Left lung (tissue), 10 donors: ENCODE data around the gene PCDHB1. TPM values are rescaled to one million over a fixed set of nuclear protein-coding genes. Genes with fewer than 3 reads are reported as not detected.
A peak's percentile ranks its signal among the peaks of the same experiment; 100 is the strongest.

ENCODE experiments used
- ATAC-seq: fragments of 200-7000 bp; cut with Tn5 transposase; one replicate; pipeline ENCODE4 v1.9.1; 2020; ENCODE audit warnings: moderate library complexity
- DNase-seq, 4 donors: peaks; one replicate each; pipeline ENCODE4 v3.0.0-alpha.2; 2013 to 2020
- H3K27ac ChIP-seq, 2 donors: fragments of 200-600 bp; sonication (generic) in 1 of 2; one replicate each; pipeline versions ENCODE4 v1.5.0 to v1.8.0; 2020 to 2021
- H3K27me3 ChIP-seq, 2 donors: fragments of 200-600 bp; sonication (generic) in 1 of 2; one replicate each; pipeline versions ENCODE4 v1.5.0 to v1.8.0; 2020 to 2021
- H3K36me3 ChIP-seq, 2 donors: fragments of 200-600 bp; sonication (generic) in 1 of 2; one replicate each; pipeline versions ENCODE4 v1.5.0 to v1.8.0; 2020 to 2021
- H3K4me1 ChIP-seq, 2 donors: fragments of 200-600 bp; one replicate each; pipeline ENCODE4 v1.8.0; 2021
- H3K4me3 ChIP-seq, 2 donors: fragments of 200-600 bp; sonication (generic) in 1 of 2; one replicate each; pipeline versions ENCODE4 v1.5.0 to v1.8.0; 2020 to 2021; ENCODE audit warnings: mild to moderate bottlenecking in 1 of 2
- H3K9me3 ChIP-seq, 2 donors: fragments of 200-600 bp; sonication (generic) in 1 of 2; one replicate each; pipeline versions ENCODE4 v1.5.0 to v1.8.0; 2020 to 2021
- intact Hi-C, 2 donors: fragments of 100-400 bp; cut with DNase I; formaldehyde crosslinking; loops; one replicate each; pipeline versions ENCODE4 v1.11.2 to v1.14.2; 2022
- polyA plus RNA-seq, 6 donors: library from polyadenylated mRNA; unstranded; fragments of 120-200 nt; gene quantifications; one replicate each; pipeline ENCODE4 v1.2.1, GENCODE V29; 2013; ENCODE audit not compliant: insufficient read length in 6 of 6
- total RNA-seq, 2 donors: library from RNA; stranded (reverse); fragmentation: NEBNext Ultra II Directional; extraction: Animal tissue kit (Norgen Biotek cat#: 25700); gene quantifications; one replicate each; pipeline ENCODE4 v1.2.1, GENCODE V29; 2021
- TF ChIP-seq, protein P1 (sequence below), 2 donors: fragments of 200-600 bp; sonication (generic) in 1 of 2; IDR thresholded peaks; one replicate each; pipeline versions ENCODE4 v1.5.0 to v1.8.0; 2021; ENCODE audit warnings: antibody characterized with exemption in 2 of 2
- donor health status: DM: no; HTN: yes; CAD: no.
- donor health status: DM: no; HTN: no; CAD: no.

The PCDHB1 gene
- total and polyA plus RNA-seq, 8 donors = 0.06 to 0.14 (median 0.10) TPM

DNA sequence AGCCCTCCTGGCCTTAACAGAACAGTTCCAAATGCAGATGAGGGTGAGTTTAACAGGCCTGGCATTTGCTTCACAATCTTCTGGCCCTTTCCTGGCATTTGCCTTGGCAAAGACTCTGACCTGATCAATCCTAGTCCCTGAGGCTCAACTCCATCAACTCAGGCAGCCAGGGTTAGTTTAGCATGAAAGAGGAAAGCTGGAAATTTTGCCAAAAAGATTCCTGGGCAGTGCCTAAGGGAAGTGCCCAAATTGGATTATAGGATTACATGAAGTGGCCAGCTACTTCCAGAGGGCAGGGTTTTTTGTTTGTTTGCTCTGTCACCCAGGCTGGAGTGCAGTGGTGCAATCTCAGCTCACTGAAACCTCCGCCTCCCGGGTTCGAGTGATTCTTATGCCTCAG is 48.1 kb upstream of the PCDHB1 start:
- H3K27me3 ChIP-seq = peaks cover 0 to 28% of the 10 kb centered on the region in 2 donors
- ATAC-seq (peak; percentile 2), DNase-seq (no peak)
- peaks cover 0 to 9% of the 10 kb centered on the region in 2 donors for H3K4me1 ChIP-seq
- intact Hi-C loops = no loop called here
- TF ChIP-seq, protein P1, sequence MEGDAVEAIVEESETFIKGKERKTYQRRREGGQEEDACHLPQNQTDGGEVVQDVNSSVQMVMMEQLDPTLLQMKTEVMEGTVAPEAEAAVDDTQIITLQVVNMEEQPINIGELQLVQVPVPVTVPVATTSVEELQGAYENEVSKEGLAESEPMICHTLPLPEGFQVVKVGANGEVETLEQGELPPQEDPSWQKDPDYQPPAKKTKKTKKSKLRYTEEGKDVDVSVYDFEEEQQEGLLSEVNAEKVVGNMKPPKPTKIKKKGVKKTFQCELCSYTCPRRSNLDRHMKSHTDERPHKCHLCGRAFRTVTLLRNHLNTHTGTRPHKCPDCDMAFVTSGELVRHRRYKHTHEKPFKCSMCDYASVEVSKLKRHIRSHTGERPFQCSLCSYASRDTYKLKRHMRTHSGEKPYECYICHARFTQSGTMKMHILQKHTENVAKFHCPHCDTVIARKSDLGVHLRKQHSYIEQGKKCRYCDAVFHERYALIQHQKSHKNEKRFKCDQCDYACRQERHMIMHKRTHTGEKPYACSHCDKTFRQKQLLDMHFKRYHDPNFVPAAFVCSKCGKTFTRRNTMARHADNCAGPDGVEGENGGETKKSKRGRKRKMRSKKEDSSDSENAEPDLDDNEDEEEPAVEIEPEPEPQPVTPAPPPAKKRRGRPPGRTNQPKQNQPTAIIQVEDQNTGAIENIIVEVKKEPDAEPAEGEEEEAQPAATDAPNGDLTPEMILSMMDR (IDR thresholded peaks at IDR 0.05) = no peak
- no peaks in the 10 kb centered on the region for H3K36me3 ChIP-seq
- H3K27ac ChIP-seq = no peak overlapping the region
- no peaks in the 10 kb centered on the region for H3K9me3 ChIP-seq
- H3K4me3 ChIP-seq = no peak overlapping the region

GRCh38 chr5:141003791-141004611 is 47.2 kb upstream of the PCDHB1 start:
- Histone ChIP-seq H3K36me3 (no peaks in the 10 kb centered on the region), H3K4me1 (peaks cover 0 to 9% of the 10 kb centered on the region in 2 donors), H3K4me3 (no peak overlapping the region), H3K27ac (peak overlapping the region; percentile 67 to 72), H3K27me3 (peaks cover 0 to 28% of the 10 kb centered on the region in 2 donors), H3K9me3 (no peaks in the 10 kb centered on the region)
- ATAC-seq (peak; percentile 93), DNase-seq (peak in 1 of 4 donors; percentile 82)
- intact Hi-C loops = no loop called here
- TF ChIP-seq, protein P1 (IDR thresholded peaks at IDR 0.05) = no peak

- intact Hi-C loops = no loop called here
- TF ChIP-seq, protein P1 (IDR thresholded peaks at IDR 0.05) = no peak
- Histone ChIP-seq H3K36me3 (no peaks in the 10 kb centered on the region), H3K27ac (no peak overlapping the region), H3K4me1 (no peaks in the 10 kb centered on the region), H3K9me3 (no peaks in the 10 kb centered on the region), H3K27me3 (peaks cover 0 to 7% of the 10 kb centered on the region in 2 donors), H3K4me3 (no peak overlapping the region)
- DNase-seq (no peak), ATAC-seq (no peak)
Measured at GRCh38 chr5:141007791-141008190, 43.4 kb upstream of the PCDHB1 start.

DNA sequence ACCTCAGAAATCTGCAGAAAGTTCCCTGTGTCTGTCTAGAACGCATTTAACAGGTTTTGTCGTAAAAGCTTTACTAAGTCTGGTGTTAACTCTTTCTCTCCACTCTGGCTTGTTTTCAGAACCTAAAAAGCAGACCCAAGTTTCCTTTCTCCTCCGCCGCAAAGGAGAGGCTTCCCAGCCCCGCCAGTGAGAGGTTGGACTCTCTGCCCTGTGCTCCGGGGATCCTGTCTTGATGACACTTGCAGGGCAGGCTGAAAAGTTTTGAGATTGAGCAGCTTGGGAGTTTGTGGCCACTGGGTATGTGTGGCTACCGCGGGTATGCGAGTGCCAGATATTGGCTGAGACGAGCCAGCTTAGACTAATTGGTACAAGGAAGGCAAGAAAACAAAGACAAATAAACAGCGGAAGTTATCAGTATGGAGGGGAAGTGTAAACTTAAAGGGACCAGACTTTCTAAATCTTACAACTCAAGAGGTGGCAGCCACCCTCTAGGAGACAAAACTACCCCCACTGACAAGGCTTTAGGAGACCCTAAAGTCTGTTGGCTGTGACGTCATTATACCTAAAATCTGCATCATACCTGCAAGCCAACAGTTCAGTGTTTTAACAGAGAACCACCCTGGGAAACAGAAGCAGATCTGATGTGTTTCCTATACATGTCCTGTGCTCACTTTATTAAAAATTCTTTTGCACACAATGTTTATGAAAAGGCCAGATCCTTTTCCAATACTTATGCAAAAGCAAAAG is 41.0 kb upstream of the PCDHB1 start:
- Histone ChIP-seq H3K36me3 (no peaks in the 10 kb centered on the region), H3K4me1 (no peaks in the 10 kb centered on the region), H3K9me3 (no peaks in the 10 kb centered on the region), H3K27me3 (no peaks in the 10 kb centered on the region), H3K27ac (no peak overlapping the region), H3K4me3 (no peak overlapping the region)
- TF ChIP-seq, protein P1 (IDR thresholded peaks at IDR 0.05) = no peak
- intact Hi-C loops = no loop called here
- DNase-seq (no peak), ATAC-seq (no peak)

DNA sequence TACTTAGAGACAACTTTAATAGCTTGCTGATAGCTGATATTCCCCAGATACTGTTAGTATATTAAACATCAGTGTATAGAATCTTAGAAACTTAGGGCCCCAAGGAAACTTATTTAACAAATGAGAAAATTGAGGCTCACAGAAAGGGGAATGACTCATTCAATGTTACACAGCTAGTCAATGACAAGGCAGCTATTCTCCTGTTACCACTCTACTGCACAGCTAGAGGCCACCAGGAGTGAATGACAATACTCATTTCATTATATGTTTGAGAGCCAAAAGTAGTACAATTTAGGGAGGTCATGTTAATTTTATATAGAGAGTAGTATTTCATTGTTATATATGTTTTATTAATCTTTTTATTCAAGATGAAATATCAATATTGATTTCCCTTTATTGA is 33.2 kb upstream of the PCDHB1 start:
- DNase-seq (no peak), ATAC-seq (no peak)
- H3K4me1 ChIP-seq = no peaks in the 10 kb centered on the region
- no peaks in the 10 kb centered on the region for H3K27me3 ChIP-seq
- no peaks in the 10 kb centered on the region for H3K36me3 ChIP-seq
- TF ChIP-seq, protein P1 (IDR thresholded peaks at IDR 0.05) = no peak
- no peak overlapping the region for H3K27ac ChIP-seq
- H3K9me3 ChIP-seq = no peaks in the 10 kb centered on the region
- intact Hi-C loops = no loop called here
- H3K4me3 ChIP-seq = no peak overlapping the region
